Measurements from ENCODE around the gene XRCC3. TPM values are rescaled to one million over a fixed set of nuclear protein-coding genes. Genes with fewer than 3 reads are reported as not detected.

XRCC3 gene
- polyA plus RNA-seq, 6 donors from 2014 or later, result 2.9 to 7.5 (median 5.7) TPM

GRCh38 chr14:103735815-103736545 lies 20.7 kb upstream of the XRCC3 start:
- Mint-ChIP-seq H3K27ac (no peak overlapping the region), H3K4me3 (no peak overlapping the region), H3K27me3 (no peaks in the 10 kb centered on the region), H3K36me3 (no peaks in the 10 kb centered on the region), H3K4me1 (peaks cover 0 to 4% (median 0%) of the 10 kb centered on the region in 3 donors), H3K9me3 (no peaks in the 10 kb centered on the region)
- DNase-seq (no peak), ATAC-seq (ENCODE audit: low read depth in 2 of 2) (no peak)

- ATAC-seq (ENCODE audit: low read depth in 2 of 2) (no peak), DNase-seq (no peak)
- H3K36me3 Mint-ChIP-seq, result no peaks in the 10 kb centered on the region
- H3K9me3 Mint-ChIP-seq, result no peaks in the 10 kb centered on the region
- H3K4me3 Mint-ChIP-seq, result no peak overlapping the region
- peaks cover 0 to 4% (median 0%) of the 10 kb centered on the region in 3 donors for H3K4me1 Mint-ChIP-seq
- H3K27me3 Mint-ChIP-seq, result no peaks in the 10 kb centered on the region
- H3K27ac Mint-ChIP-seq, result no peak overlapping the region
Observed at GRCh38 chr14:103735439-103735814, 20.2 kb upstream of the XRCC3 start.

GRCh38 chr14:103735022-103735421 lies 19.8 kb upstream of the XRCC3 start:
- no peaks in the 10 kb centered on the region for H3K9me3 Mint-ChIP-seq
- no peaks in the 10 kb centered on the region for H3K27me3 Mint-ChIP-seq
- H3K36me3 Mint-ChIP-seq, result no peaks in the 10 kb centered on the region
- H3K4me3 Mint-ChIP-seq, result no peak overlapping the region
- peaks cover 0 to 4% (median 0%) of the 10 kb centered on the region in 3 donors for H3K4me1 Mint-ChIP-seq
- ATAC-seq (ENCODE audit: low read depth in 2 of 2) (no peak), DNase-seq (no peak)
- no peak overlapping the region for H3K27ac Mint-ChIP-seq

GRCh38 chr14:103734081-103734888 lies 19.0 kb upstream of the XRCC3 start:
- no peak overlapping the region for H3K4me3 Mint-ChIP-seq
- ATAC-seq (ENCODE audit: low read depth in 2 of 2), result no peak
- no peak overlapping the region for H3K27ac Mint-ChIP-seq

GRCh38 chr14:103733651-103734050 lies 18.4 kb upstream of the XRCC3 start:
- no peak for ATAC-seq (ENCODE audit: low read depth in 2 of 2)
- peaks cover 0 to 7% of the 10 kb centered on the region in 2 donors for H3K36me3 Mint-ChIP-seq
- no peak overlapping the region for H3K27ac Mint-ChIP-seq
- H3K9me3 Mint-ChIP-seq, result no peaks in the 10 kb centered on the region
- no peak overlapping the region for H3K4me3 Mint-ChIP-seq
- no peak for DNase-seq
- H3K27me3 Mint-ChIP-seq, result no peaks in the 10 kb centered on the region
- peaks cover 0 to 4% (median 0%) of the 10 kb centered on the region in 3 donors for H3K4me1 Mint-ChIP-seq

More at GRCh38 chr14:103734081-103734888, 19.0 kb upstream of the XRCC3 start:
- peaks cover 0 to 4% (median 0%) of the 10 kb centered on the region in 3 donors for H3K4me1 Mint-ChIP-seq
- H3K36me3 Mint-ChIP-seq, result peaks cover 0 to 6% of the 10 kb centered on the region in 2 donors
- DNase-seq, result no peak
- no peaks in the 10 kb centered on the region for H3K27me3 Mint-ChIP-seq
- no peaks in the 10 kb centered on the region for H3K9me3 Mint-ChIP-seq

- no peaks in the 10 kb centered on the region for H3K9me3 Mint-ChIP-seq
- H3K27me3 Mint-ChIP-seq, result no peaks in the 10 kb centered on the region
- no peak for DNase-seq
- H3K4me1 Mint-ChIP-seq, result peaks cover 0 to 4% (median 0%) of the 10 kb centered on the region in 3 donors
- H3K4me3 Mint-ChIP-seq, result no peak overlapping the region
- H3K27ac Mint-ChIP-seq, result peak overlapping the region in 1 of 6 donors; percentile 38
- H3K36me3 Mint-ChIP-seq, result peaks cover 0 to 7% of the 10 kb centered on the region in 2 donors
- ATAC-seq (ENCODE audit: low read depth in 2 of 2), result no peak
Observed at GRCh38 chr14:103732868-103733620, 17.8 kb upstream of the XRCC3 start.

- Mint-ChIP-seq H3K27me3 (no peaks in the 10 kb centered on the region), H3K9me3 (no peaks in the 10 kb centered on the region), H3K27ac (no peak overlapping the region), H3K36me3 (peaks cover 0 to 7% of the 10 kb centered on the region in 2 donors), H3K4me3 (no peak overlapping the region), H3K4me1 (peaks cover 0 to 4% (median 0%) of the 10 kb centered on the region in 3 donors)
- DNase-seq (no peak), ATAC-seq (ENCODE audit: low read depth in 2 of 2) (no peak)
Observed at GRCh38 chr14:103731916-103732867, 16.9 kb upstream of the XRCC3 start.

- ATAC-seq (ENCODE audit: low read depth in 2 of 2) (no peak), DNase-seq (no peak)
- no peak overlapping the region for H3K27ac Mint-ChIP-seq
- H3K36me3 Mint-ChIP-seq, result peaks cover 0 to 7% of the 10 kb centered on the region in 2 donors
- H3K4me3 Mint-ChIP-seq, result no peak overlapping the region
- no peaks in the 10 kb centered on the region for H3K9me3 Mint-ChIP-seq
- peaks cover 0 to 4% (median 0%) of the 10 kb centered on the region in 3 donors for H3K4me1 Mint-ChIP-seq
- no peaks in the 10 kb centered on the region for H3K27me3 Mint-ChIP-seq
Observed at GRCh38 chr14:103731481-103731880, 16.2 kb upstream of the XRCC3 start.

GRCh38 chr14:103730490-103731035 lies 15.3 kb upstream of the XRCC3 start:
- H3K9me3 Mint-ChIP-seq, result no peaks in the 10 kb centered on the region
- no peak for ATAC-seq (ENCODE audit: low read depth in 2 of 2)
- no peaks in the 10 kb centered on the region for H3K27me3 Mint-ChIP-seq
- no peak for DNase-seq
- H3K4me3 Mint-ChIP-seq, result no peak overlapping the region
- peaks cover 0 to 7% of the 10 kb centered on the region in 2 donors for H3K36me3 Mint-ChIP-seq
- H3K27ac Mint-ChIP-seq, result peak overlapping the region in 2 of 6 donors; percentile 56 to 79
- peaks cover 0 to 4% (median 0%) of the 10 kb centered on the region in 3 donors for H3K4me1 Mint-ChIP-seq

DNA sequence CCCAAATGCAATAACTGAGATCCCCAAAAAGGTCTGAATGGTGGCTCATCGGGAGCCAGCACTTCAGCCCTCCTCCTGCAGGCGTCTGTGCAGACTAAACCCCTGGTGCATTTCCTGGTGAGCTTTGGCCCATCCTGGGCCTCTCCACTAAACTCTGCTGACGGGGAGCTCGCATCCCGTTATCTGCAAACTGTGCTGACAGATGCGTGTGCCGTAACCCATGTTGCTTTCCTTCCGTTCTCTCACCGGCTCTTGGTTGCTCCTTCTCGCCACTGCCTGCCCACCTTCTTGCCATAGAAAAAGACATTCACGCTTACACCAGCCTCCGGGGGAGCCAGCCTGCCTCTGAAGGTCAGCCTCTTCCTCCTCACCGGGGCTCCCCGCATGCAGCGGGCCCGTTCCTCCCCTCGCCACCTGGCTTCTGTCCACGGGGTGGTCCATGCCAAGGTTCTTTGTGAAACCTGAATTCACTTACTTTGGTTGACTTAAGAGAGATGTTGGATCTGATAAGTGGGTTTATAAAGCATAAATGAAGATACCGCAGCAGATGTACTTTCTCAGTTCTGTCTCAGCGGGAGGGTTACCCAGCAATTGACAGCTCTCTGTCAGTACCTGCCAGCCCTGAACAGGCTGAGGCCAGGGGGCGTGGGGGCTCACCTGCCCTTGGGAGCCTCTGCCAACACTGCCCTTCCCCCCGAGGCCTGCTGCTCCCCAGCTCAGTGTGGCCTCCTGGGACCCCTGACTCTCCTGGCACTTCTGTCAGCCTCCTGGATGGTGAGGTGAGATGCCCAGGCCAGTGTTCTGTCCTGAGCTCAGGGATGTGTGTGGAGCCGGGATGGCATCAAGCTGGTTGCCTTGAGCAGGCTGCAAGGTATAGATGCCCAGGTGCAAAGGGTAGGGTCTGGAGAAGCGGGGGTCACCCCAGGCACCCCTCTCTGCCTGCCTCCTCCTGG lies 14.5 kb upstream of the XRCC3 start:
- Mint-ChIP-seq H3K27me3 (no peaks in the 10 kb centered on the region), H3K9me3 (no peaks in the 10 kb centered on the region), H3K27ac (peak overlapping the region in 2 of 6 donors; percentile 42 to 44), H3K4me3 (no peak overlapping the region), H3K36me3 (peaks cover 0 to 7% of the 10 kb centered on the region in 2 donors), H3K4me1 (peaks cover 0 to 4% (median 0%) of the 10 kb centered on the region in 3 donors)
- no peak for DNase-seq
- no peak for ATAC-seq (ENCODE audit: low read depth in 2 of 2)

DNA sequence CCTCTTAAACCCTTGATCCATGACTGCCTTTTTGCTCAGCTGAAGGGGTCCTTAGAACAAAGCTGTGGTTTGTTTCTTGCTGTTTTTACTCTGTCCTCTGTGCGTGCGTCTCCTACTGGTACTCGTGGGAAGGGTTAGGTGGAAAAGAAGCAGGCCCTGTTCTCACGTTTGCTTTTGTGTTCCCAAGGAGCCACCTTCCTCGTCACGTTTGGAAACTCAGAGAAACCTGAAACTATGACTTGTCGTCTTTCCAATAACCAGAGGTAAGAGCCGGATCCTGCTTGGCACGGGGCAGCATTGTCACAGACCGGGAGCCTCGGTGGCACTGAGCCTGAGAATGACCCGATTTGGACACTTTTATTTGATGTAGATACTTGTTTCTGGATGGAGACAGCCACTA lies 13.5 kb upstream of the XRCC3 start:
- Mint-ChIP-seq H3K4me3 (no peak overlapping the region), H3K9me3 (no peaks in the 10 kb centered on the region), H3K27ac (peak overlapping the region in 1 of 6 donors; percentile 14), H3K36me3 (peaks cover 0 to 7% of the 10 kb centered on the region in 2 donors), H3K4me1 (peaks cover 0 to 4% (median 0%) of the 10 kb centered on the region in 3 donors), H3K27me3 (no peaks in the 10 kb centered on the region)
- ATAC-seq (ENCODE audit: low read depth in 2 of 2) (no peak), DNase-seq (no peak)
